Panc1 (cell line): ENCODE results near the gene TMEM156. TPM values are rescaled to one million over a fixed set of nuclear protein-coding genes. Genes with fewer than 3 reads are reported as not detected.

Experiments
- ATAC-seq: fragments of 200-7000 bp; cut with Tn5 transposase; 2 replicates; pipeline ENCODE4 v1.9.1; 2020; ENCODE audit warnings: mild to moderate bottlenecking, moderate library complexity
- BruUV-seq: library from RNA; stranded (reverse); fragments of 400-500 nt; replicated peaks from 2 replicates; lab custom pipeline; 2021; lab: Mats Ljungman, UMichigan
- CTCF ChIA-PET: fragments of 300-600 bp; sonication (Branson Sonifier 250); formaldehyde crosslinking; loops from one replicate; lab custom pipeline; 2022; ENCODE audit warnings: antibody characterized with exemption; lab: Charles Lee
- POLR2A ChIA-PET: fragments of 300-600 bp; sonication (Branson Sonifier 250); formaldehyde crosslinking; loops from one replicate; lab custom pipeline; 2022; ENCODE audit warnings: antibody characterized with exemption; lab: Charles Lee
- DNase-seq: peaks from one replicate; pipeline ENCODE4 v3.0.0-alpha.2; 2010; ENCODE audit warnings: low read depth, low spot score
- H3K27ac ChIP-seq: 2 replicates; pipeline ENCODE4 v1.5.1; 2011; ENCODE audit warnings: mild to moderate bottlenecking, low read length, inconsistent platforms
- H3K27me3 ChIP-seq: fragments of 200-500 bp; sonication (Bioruptor generic); 2 replicates; pipeline ENCODE4 v1.6.0; 2014; ENCODE audit warnings: low read length, inconsistent platforms; ENCODE audit not compliant: control insufficient read depth, insufficient read depth
- H3K36me3 ChIP-seq: fragments of 200-500 bp; sonication (Bioruptor generic); 2 replicates; pipeline ENCODE4 v1.5.1; 2014; ENCODE audit warnings: inconsistent platforms, mild to moderate bottlenecking, low read length, moderate library complexity; ENCODE audit not compliant: control insufficient read depth, insufficient read depth
- H3K4me1 ChIP-seq: 2 replicates; pipeline ENCODE4 v1.5.1; 2011; ENCODE audit warnings: inconsistent platforms, mild to moderate bottlenecking, low read length, moderate library complexity; ENCODE audit not compliant: control insufficient read depth, insufficient read depth
- H3K4me3 ChIP-seq, 2 experiments: 2 replicates each; pipeline ENCODE4 v1.5.1; 2011 to 2012; ENCODE audit warnings: low read depth in 2 of 2, low read length in 2 of 2, mild to moderate bottlenecking in 2 of 2, inconsistent platforms in 1 of 2, moderate library complexity in 1 of 2
- H3K9me3 ChIP-seq: fragments of 200-500 bp; sonication (Bioruptor generic); 2 replicates; pipeline ENCODE4 v1.5.1; 2014; ENCODE audit warnings: low read depth, mild to moderate bottlenecking, inconsistent platforms, low read length, moderate library complexity; ENCODE audit not compliant: control insufficient read depth, insufficient read depth
- CTCF ChIP-seq: fragments of 450-650 bp; IDR thresholded peaks from 2 replicates; pipeline ENCODE4 v1.5.1; 2017; ENCODE audit warnings: mild to moderate bottlenecking
- POLR2AphosphoS5 ChIP-seq: IDR thresholded peaks from 2 replicates; pipeline ENCODE4 v1.6.1; 2012; ENCODE audit warnings: mild to moderate bottlenecking, low read depth, low read length, moderate library complexity
- REST ChIP-seq, 2 experiments: IDR thresholded peaks; 2 replicates each; pipeline ENCODE4 v1.6.1; 2011 to 2012; ENCODE audit warnings: low read depth in 2 of 2, control low read depth in 1 of 2, low read length in 1 of 2, mild to moderate bottlenecking in 1 of 2, moderate library complexity in 1 of 2; ENCODE audit not compliant: insufficient read depth in 1 of 2
- SIN3A ChIP-seq: IDR thresholded peaks from 2 replicates; pipeline ENCODE4 v1.6.1; 2012; ENCODE audit warnings: low read depth, mild to moderate bottlenecking, low read length, moderate library complexity, borderline replicate concordance; ENCODE audit not compliant: insufficient read depth
- TCF7L2 ChIP-seq: IDR thresholded peaks from 2 replicates; pipeline ENCODE4 v1.6.1; 2011; ENCODE audit warnings: mild to moderate bottlenecking, low read depth, low read length, inconsistent platforms
- in situ Hi-C: cut with HindIII; loops from 2 replicates; pipeline ENCODE4 v1.10.0; 2016; ENCODE audit warnings: low sequenced_read_pairs, low pct_unique_long_range_greater_than_20kb
- intact Hi-C: fragments of 100-400 bp; cut with micrococcal nuclease; formaldehyde crosslinking; loops from one replicate; pipeline ENCODE4 v1.10.0; 2022; ENCODE audit not compliant: unreplicated experiment
- total RNA-seq: library from RNA; stranded (reverse); gene quantifications from one replicate; pipeline ENCODE4 v1.2.1, GENCODE V29; 2021; ENCODE audit not compliant: unreplicated experiment

TMEM156 gene
- total RNA-seq, 1 experiment from 2014 or later: 5.8 TPM

DNA sequence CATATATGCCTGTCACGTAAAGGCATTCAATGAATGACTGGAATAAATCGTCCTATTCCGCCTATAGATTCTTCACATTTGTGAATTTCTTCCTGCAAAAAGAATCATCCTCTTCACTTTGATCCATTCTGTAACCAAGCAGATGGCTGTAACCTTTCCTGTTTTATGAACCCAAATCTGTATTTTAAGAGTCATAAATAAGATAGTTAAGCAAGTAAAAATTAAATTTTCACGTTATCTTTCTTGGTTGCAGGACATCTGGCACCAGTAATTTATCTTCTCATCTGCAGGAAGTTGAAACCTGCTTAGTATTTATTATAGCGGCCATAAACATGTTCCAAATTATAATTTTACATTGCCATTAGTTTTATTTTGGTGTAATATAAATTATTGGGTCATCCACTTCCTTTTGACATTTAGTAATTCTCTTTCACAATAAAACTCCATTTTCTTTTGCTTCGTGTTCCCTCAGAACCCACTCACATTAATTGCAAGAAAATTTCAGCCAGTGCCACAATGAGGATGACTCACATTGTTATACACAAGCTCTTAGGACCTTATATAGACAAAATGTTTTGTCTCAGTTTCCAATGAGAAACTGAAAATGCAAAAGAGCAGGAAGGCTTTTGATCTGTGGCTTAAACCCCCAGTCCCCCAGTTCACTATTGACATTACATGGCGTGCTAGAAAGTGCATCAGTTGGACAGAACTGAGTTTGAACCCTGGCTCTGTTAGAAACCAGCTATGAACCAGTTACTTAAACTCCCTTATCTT, 51.1 kb downstream of the TMEM156 start:
- no peak overlapping the region for H3K4me3 ChIP-seq
- BruUV-seq: no TSS peak
- no peaks in the 10 kb centered on the region for H3K9me3 ChIP-seq
- TF ChIP-seq CTCF (no peak), TCF7L2 (no peak), REST (IDR thresholded peaks at IDR 0.05; ENCODE audit: insufficient read depth in 1 of 2, low read depth in 2 of 2, low read length in 1 of 2) (no peak), SIN3A (no peak), POLR2AphosphoS5 (no peak)
- POLR2A ChIA-PET: no interaction called here
- no peak for DNase-seq
- CTCF ChIA-PET: no interaction called here
- in situ Hi-C loops (no loop called here), intact Hi-C loops (no loop called here)
- H3K36me3 ChIP-seq: no peaks in the 10 kb centered on the region
- no peak overlapping the region for H3K27ac ChIP-seq
- no peaks in the 10 kb centered on the region for H3K4me1 ChIP-seq
- no peak for ATAC-seq
- no peaks in the 10 kb centered on the region for H3K27me3 ChIP-seq

- ATAC-seq (no peak), DNase-seq (no peak)
- no peaks in the 10 kb centered on the region for H3K9me3 ChIP-seq
- ChIA-PET CTCF (no interaction called here), POLR2A (no interaction called here)
- TF ChIP-seq REST (IDR thresholded peaks at IDR 0.05; ENCODE audit: insufficient read depth in 1 of 2, low read depth in 2 of 2, low read length in 1 of 2) (no peak), POLR2AphosphoS5 (no peak), SIN3A (no peak), TCF7L2 (no peak), CTCF (no peak)
- in situ Hi-C loops (no loop called here), intact Hi-C loops (no loop called here)
- no peaks in the 10 kb centered on the region for H3K27me3 ChIP-seq
- H3K4me1 ChIP-seq: no peaks in the 10 kb centered on the region
- no TSS peak for BruUV-seq
- H3K27ac ChIP-seq: no peak overlapping the region
- no peak overlapping the region for H3K4me3 ChIP-seq
- H3K36me3 ChIP-seq: no peaks in the 10 kb centered on the region
Observed at GRCh38 chr4:38979511-38980230, 52.5 kb downstream of the TMEM156 start.
